Measurements from ENCODE around the gene LCLAT1.

The LCLAT1 gene

DNA sequence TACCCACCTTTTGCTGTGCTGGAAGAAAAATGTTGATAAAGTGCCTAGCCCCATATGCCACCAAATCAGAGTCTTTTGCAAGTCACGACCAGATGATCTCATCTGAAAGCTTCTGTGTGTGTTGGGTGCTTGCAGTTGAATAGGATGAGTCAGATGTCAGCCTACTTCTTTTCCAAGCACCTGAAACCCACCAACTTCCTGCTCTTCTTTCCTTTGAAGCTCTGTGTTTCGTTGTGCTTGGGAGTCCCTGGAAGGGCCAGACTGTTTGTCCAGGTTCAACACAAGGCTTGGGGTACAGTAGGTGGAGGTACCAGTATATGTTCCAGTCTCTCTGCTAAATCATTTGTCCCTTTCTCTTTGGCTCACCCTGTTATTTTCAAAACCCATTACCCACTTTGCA, 36.8 kb upstream of the LCLAT1 start:
- Histone ChIP-seq H3K9ac (ENCODE audit: low read depth, low read length) (no peak overlapping the region), H3K4me3 (ENCODE audit: low read length) (no peak overlapping the region), H3K9me3 (ENCODE audit: insufficient read depth, low read depth, low read length) (no peaks in the 10 kb centered on the region), H3K4me1 (ENCODE audit: insufficient read depth, low read length) (peaks cover 3% of the 10 kb centered on the region; the same call in 1 of the 2 replicates), H3K36me3 (ENCODE audit: insufficient read depth, low read depth, low read length) (no peaks in the 10 kb centered on the region), H3K27ac (ENCODE audit: low read length) (no peak overlapping the region), H3K27me3 (ENCODE audit: insufficient read depth, low read length) (peaks cover 10% of the 10 kb centered on the region)

- Histone ChIP-seq H3K4me3 (ENCODE audit: low read length) (no peak overlapping the region), H3K27me3 (ENCODE audit: insufficient read depth, low read length) (no peaks in the 10 kb centered on the region), H3K4me1 (ENCODE audit: insufficient read depth, low read length) (no peaks in the 10 kb centered on the region; the same call in 1 of the 2 replicates), H3K9ac (ENCODE audit: low read depth, low read length) (no peak overlapping the region), H3K9me3 (ENCODE audit: insufficient read depth, low read depth, low read length) (no peaks in the 10 kb centered on the region), H3K36me3 (ENCODE audit: insufficient read depth, low read depth, low read length) (no peaks in the 10 kb centered on the region), H3K27ac (ENCODE audit: low read length) (no peak overlapping the region)
These were observed 34.9 kb upstream of the LCLAT1 start for GRCh38 chr2:30412047-30412683.

- no peaks in the 10 kb centered on the region for H3K9me3 ChIP-seq (ENCODE audit: insufficient read depth, low read depth, low read length)
- no peaks in the 10 kb centered on the region; the same call in 1 of the 2 replicates for H3K4me1 ChIP-seq (ENCODE audit: insufficient read depth, low read length)
- H3K27me3 ChIP-seq (ENCODE audit: insufficient read depth, low read length), result no peaks in the 10 kb centered on the region
- no peaks in the 10 kb centered on the region for H3K36me3 ChIP-seq (ENCODE audit: insufficient read depth, low read depth, low read length)
- no peak overlapping the region for H3K27ac ChIP-seq (ENCODE audit: low read length)
- H3K4me3 ChIP-seq (ENCODE audit: low read length), result no peak overlapping the region
- no peak overlapping the region for H3K9ac ChIP-seq (ENCODE audit: low read depth, low read length)
These were observed 34.1 kb upstream of the LCLAT1 start for GRCh38 chr2:30412684-30413570.

GRCh38 chr2:30414961-30415360, 32.1 kb upstream of the LCLAT1 start:
- H3K9me3 ChIP-seq (ENCODE audit: insufficient read depth, low read depth, low read length), result no peaks in the 10 kb centered on the region

GRCh38 chr2:30417253-30417652, 29.8 kb upstream of the LCLAT1 start:
- H3K9me3 ChIP-seq (ENCODE audit: insufficient read depth, low read depth, low read length), result no peaks in the 10 kb centered on the region
- no peak overlapping the region for H3K27ac ChIP-seq (ENCODE audit: low read length)
- H3K27me3 ChIP-seq (ENCODE audit: insufficient read depth, low read length), result no peaks in the 10 kb centered on the region
- H3K9ac ChIP-seq (ENCODE audit: low read depth, low read length), result no peak overlapping the region
- H3K4me3 ChIP-seq (ENCODE audit: low read length), result no peak overlapping the region
- H3K4me1 ChIP-seq (ENCODE audit: insufficient read depth, low read length), result peaks cover 16% of the 10 kb centered on the region; the same call in 1 of the 2 replicates
- no peaks in the 10 kb centered on the region for H3K36me3 ChIP-seq (ENCODE audit: insufficient read depth, low read depth, low read length)

More at GRCh38 chr2:30414961-30415360, 32.1 kb upstream of the LCLAT1 start:
- Histone ChIP-seq H3K4me1 (ENCODE audit: insufficient read depth, low read length) (no peaks in the 10 kb centered on the region), H3K27ac (ENCODE audit: low read length) (no peak overlapping the region), H3K36me3 (ENCODE audit: insufficient read depth, low read depth, low read length) (no peaks in the 10 kb centered on the region), H3K4me3 (ENCODE audit: low read length) (no peak overlapping the region), H3K27me3 (ENCODE audit: insufficient read depth, low read length) (no peaks in the 10 kb centered on the region), H3K9ac (ENCODE audit: low read depth, low read length) (no peak overlapping the region)

DNA sequence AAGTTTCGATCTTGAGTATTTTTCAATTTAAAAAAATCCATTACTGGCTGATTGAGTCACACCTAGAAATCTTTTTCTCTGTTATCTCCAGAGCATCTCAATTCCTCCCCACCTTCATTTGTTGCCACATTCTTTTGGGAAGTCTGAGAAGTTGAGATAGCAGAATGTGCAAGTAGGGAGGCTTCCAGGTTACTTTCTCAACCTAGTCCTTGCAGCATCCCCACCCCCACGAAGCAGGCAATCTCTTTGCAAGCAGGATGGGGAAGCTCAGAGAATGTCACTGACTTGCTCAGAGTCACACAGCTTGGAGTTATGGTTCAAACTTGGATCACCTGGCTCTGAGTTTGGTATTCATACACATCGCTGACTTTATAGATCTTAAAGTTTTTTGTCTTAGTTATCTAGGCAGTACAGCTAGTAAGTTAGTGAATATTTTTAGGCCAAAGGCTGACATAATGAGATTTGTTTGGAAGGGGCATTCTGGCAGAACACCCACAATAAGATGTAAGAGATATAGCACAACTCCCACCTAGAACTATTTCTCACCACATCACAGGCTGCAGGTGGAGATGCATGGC, 25.9 kb upstream of the LCLAT1 start:
- no peak overlapping the region for H3K27ac ChIP-seq (ENCODE audit: low read length)
- no peak overlapping the region for H3K9ac ChIP-seq (ENCODE audit: low read depth, low read length)

GRCh38 chr2:30421604-30422443, 25.2 kb upstream of the LCLAT1 start:
- H3K9ac ChIP-seq (ENCODE audit: low read depth, low read length), result peak overlapping the region; percentile 19; the same call in 1 of the 2 replicates
- no peaks in the 10 kb centered on the region for H3K36me3 ChIP-seq (ENCODE audit: insufficient read depth, low read depth, low read length)
- peaks cover 21% of the 10 kb centered on the region; the same call in 1 of the 2 replicates for H3K4me1 ChIP-seq (ENCODE audit: insufficient read depth, low read length)
- H3K4me3 ChIP-seq (ENCODE audit: low read length), result no peak overlapping the region
- H3K27ac ChIP-seq (ENCODE audit: low read length), result no peak overlapping the region
- H3K27me3 ChIP-seq (ENCODE audit: insufficient read depth, low read length), result no peaks in the 10 kb centered on the region
- H3K9me3 ChIP-seq (ENCODE audit: insufficient read depth, low read depth, low read length), result no peaks in the 10 kb centered on the region

More for the DNA sequence above, 25.9 kb upstream of the LCLAT1 start:
- H3K4me3 ChIP-seq (ENCODE audit: low read length), result no peak overlapping the region
- H3K36me3 ChIP-seq (ENCODE audit: insufficient read depth, low read depth, low read length), result no peaks in the 10 kb centered on the region
- H3K27me3 ChIP-seq (ENCODE audit: insufficient read depth, low read length), result no peaks in the 10 kb centered on the region
- no peaks in the 10 kb centered on the region for H3K9me3 ChIP-seq (ENCODE audit: insufficient read depth, low read depth, low read length)
- peaks cover 21% of the 10 kb centered on the region; the same call in 1 of the 2 replicates for H3K4me1 ChIP-seq (ENCODE audit: insufficient read depth, low read length)

GRCh38 chr2:30422444-30423040, 24.5 kb upstream of the LCLAT1 start:
- Histone ChIP-seq H3K36me3 (ENCODE audit: insufficient read depth, low read depth, low read length) (no peaks in the 10 kb centered on the region), H3K27me3 (ENCODE audit: insufficient read depth, low read length) (no peaks in the 10 kb centered on the region), H3K9ac (ENCODE audit: low read depth, low read length) (peak overlapping the region; percentile 19; the same call in 1 of the 2 replicates), H3K4me3 (ENCODE audit: low read length) (no peak overlapping the region), H3K4me1 (ENCODE audit: insufficient read depth, low read length) (peaks cover 21% of the 10 kb centered on the region; the same call in 1 of the 2 replicates), H3K9me3 (ENCODE audit: insufficient read depth, low read depth, low read length) (no peaks in the 10 kb centered on the region), H3K27ac (ENCODE audit: low read length) (no peak overlapping the region)

DNA sequence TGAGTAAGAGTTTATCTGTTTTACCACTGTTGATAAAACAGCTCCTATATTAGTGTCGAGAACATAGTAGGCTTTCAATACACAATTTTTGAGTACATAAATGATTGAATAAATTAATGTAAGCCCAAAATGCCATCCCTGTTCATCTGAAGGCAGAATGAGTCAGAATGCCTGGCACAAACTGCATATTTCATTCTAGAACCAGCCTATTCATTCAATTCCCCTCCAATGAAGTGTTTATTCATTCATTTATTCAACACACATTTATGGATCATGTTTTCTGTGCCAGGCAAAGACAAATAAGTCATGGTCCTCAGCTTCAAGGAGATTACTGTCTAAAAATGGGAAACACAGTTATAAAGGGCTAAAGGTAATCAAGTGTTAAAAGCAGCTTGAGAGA, 22.8 kb upstream of the LCLAT1 start:
- Histone ChIP-seq H3K9me3 (ENCODE audit: insufficient read depth, low read depth, low read length) (no peaks in the 10 kb centered on the region), H3K4me1 (ENCODE audit: insufficient read depth, low read length) (peaks cover 21% of the 10 kb centered on the region; the same call in 1 of the 2 replicates), H3K4me3 (ENCODE audit: low read length) (no peak overlapping the region), H3K27ac (ENCODE audit: low read length) (no peak overlapping the region), H3K27me3 (ENCODE audit: insufficient read depth, low read length) (no peaks in the 10 kb centered on the region), H3K36me3 (ENCODE audit: insufficient read depth, low read depth, low read length) (no peaks in the 10 kb centered on the region), H3K9ac (ENCODE audit: low read depth, low read length) (no peak overlapping the region)

DNA sequence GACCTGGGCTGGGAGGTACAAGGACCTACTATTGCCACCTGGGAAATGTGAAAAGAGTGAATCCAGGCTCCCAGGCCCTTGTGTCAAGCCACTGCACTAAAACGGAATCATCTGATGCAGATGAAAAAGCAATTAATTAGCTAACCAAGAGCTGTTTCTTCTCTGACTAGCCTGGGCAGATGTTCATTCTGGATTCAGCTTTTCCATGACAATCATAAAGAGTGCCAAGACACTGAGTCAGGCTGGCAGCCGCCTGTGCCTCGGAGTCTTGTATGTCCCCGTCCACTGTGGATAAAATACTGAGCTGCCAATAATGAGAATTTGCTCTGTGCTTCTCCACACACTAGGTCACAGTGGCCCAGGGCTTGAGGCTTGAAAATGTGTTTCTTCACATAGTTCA, 21.7 kb upstream of the LCLAT1 start:
- Histone ChIP-seq H3K9ac (ENCODE audit: low read depth, low read length) (no peak overlapping the region), H3K4me3 (ENCODE audit: low read length) (no peak overlapping the region), H3K27ac (ENCODE audit: low read length) (no peak overlapping the region), H3K36me3 (ENCODE audit: insufficient read depth, low read depth, low read length) (no peaks in the 10 kb centered on the region), H3K4me1 (ENCODE audit: insufficient read depth, low read length) (peaks cover 21% of the 10 kb centered on the region; the same call in 1 of the 2 replicates), H3K9me3 (ENCODE audit: insufficient read depth, low read depth, low read length) (no peaks in the 10 kb centered on the region), H3K27me3 (ENCODE audit: insufficient read depth, low read length) (no peaks in the 10 kb centered on the region)
